NT2/D1 (cell line): ENCODE data around the gene CLIC5.

Source experiments
- SUZ12 ChIP-seq: IDR thresholded peaks from 2 replicates; pipeline ENCODE4 v1.6.1; 2011; ENCODE audit not compliant: insufficient read length, insufficient read depth; ENCODE audit errors: extremely low read depth
- YY1 ChIP-seq: IDR thresholded peaks from 2 replicates; pipeline ENCODE4 v1.6.1; 2011; ENCODE audit not compliant: insufficient read length, insufficient read depth
- ZNF274 ChIP-seq: IDR thresholded peaks from 2 replicates; pipeline ENCODE4 v1.6.1; 2011; ENCODE audit warnings: mild to moderate bottlenecking, low read depth, low read length

DNA sequence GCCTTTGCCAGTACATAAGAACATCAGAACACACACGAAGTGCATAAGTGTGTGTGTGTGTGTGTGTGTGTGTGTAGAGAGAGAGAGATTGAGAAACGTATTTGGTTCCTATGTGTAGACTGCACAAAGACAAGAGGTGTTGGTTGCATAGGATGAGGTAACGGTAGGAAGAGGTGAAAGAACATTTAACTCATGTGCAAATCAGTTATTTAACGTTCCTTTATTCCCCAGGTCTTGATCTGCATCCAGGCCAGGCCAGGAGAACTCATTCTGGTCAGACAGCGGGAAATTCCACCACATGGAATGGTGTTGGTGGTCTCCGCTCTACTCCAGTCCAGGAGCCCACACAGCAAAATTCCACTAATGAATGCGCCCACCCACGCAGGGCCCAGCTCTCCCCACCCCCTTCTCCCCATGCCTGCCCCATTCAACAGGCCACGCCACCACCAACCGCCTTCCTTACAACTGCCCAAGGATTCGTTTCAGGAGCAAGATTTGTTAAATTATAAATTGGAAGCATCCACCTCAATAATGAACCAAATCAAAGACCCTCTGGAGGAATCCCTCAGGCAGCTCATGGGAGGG, 86.8 kb downstream of the CLIC5 start:
- TF ChIP-seq ZNF274 (no peak), YY1 (no peak), SUZ12 (no peak)
